ENCODE results near the gene ARID1B.

- TF ChIP-seq GABPB1 (CRISPR knock-in tag; IDR thresholded peaks at IDR 0.05) = no peak
- TF ChIP-seq CTCF (IDR thresholded peaks at IDR 0.05) = no peak
- no peak for TF ChIP-seq E2F1 (CRISPR knock-in tag; IDR thresholded peaks at IDR 0.05)
Measured at GRCh38 chr6:157135691-157136090, 358.5 kb downstream of the ARID1B start.
